SK-N-SH (cell line): ENCODE data around the gene TECPR1. TPM values are rescaled to one million over a fixed set of nuclear protein-coding genes. Genes with fewer than 3 reads are reported as not detected.

Experiments
- CTCF ChIA-PET: fragments of 300-600, 350-600 bp; formaldehyde crosslinking; extraction: SDS; loops from one replicate; lab custom pipeline; 2021; lab: Yijun Ruan, JAX
- POLR2A ChIA-PET: fragments of 350-600 bp; sonication (Branson Sonifier 250); formaldehyde crosslinking; extraction: SDS; loops from one replicate; lab custom pipeline; 2020; ENCODE audit warnings: antibody characterized with exemption, inconsistent platforms; lab: Yijun Ruan, JAX
- DNase-seq: peaks from one replicate; pipeline ENCODE4 v3.0.0; 2012
- H2AFZ ChIP-seq: fragments of 200-600 bp; sonication (generic); 2 replicates; pipeline ENCODE4 v1.8.1; 2016; ENCODE audit warnings: antibody characterized with exemption, mild to moderate bottlenecking, low read depth
- H3F3A ChIP-seq: fragments of 200-600 bp; sonication (generic); replicated peaks from 2 replicates; pipeline ENCODE3; 2016; ENCODE audit warnings: antibody characterized with exemption, mild to moderate bottlenecking; ENCODE audit not compliant: insufficient read depth
- H3K27ac ChIP-seq, 2 experiments: fragments of 200-500 bp in 1 of 2; fragments of 200-600 bp in 1 of 2; sonication (Bioruptor generic) in 1 of 2; sonication (generic), shearing (Covaris generic) in 1 of 2; 2 replicates each; pipeline versions ENCODE4 v1.5.1 to v1.6.1; 2014 to 2016; ENCODE audit warnings: low read depth in 2 of 2, inconsistent platforms in 1 of 2, low read length in 1 of 2, mild to moderate bottlenecking in 1 of 2, mixed read lengths in 1 of 2
- H3K27me3 ChIP-seq: fragments of 200-600 bp; sonication (generic), shearing (Covaris generic); 2 replicates; pipeline ENCODE4 v1.6.1; 2016; ENCODE audit warnings: mixed run types; ENCODE audit not compliant: insufficient read depth
- H3K36me3 ChIP-seq, 2 experiments: fragments of 200-500 bp in 1 of 2; fragments of 200-600 bp in 1 of 2; sonication (Bioruptor generic) in 1 of 2; sonication (generic) in 1 of 2; replicated peaks in 1 of 2; 2 replicates each; pipeline versions ENCODE3 to v1.5.1; 2014 to 2016; ENCODE audit warnings: low read length in 1 of 2, mild to moderate bottlenecking in 1 of 2; ENCODE audit not compliant: insufficient read depth in 2 of 2, control insufficient read depth in 1 of 2
- H3K4me1 ChIP-seq, 2 experiments: fragments of 200-500 bp in 1 of 2; fragments of 200-600 bp in 1 of 2; sonication (Bioruptor generic) in 1 of 2; sonication (generic), shearing (Covaris generic) in 1 of 2; 2 replicates each; pipeline versions ENCODE4 v1.5.1 to v1.6.1; 2014 to 2016; ENCODE audit warnings: low read depth in 1 of 2, low read length in 1 of 2, mixed run types in 1 of 2; ENCODE audit not compliant: insufficient read depth in 2 of 2, control insufficient read depth in 1 of 2
- H3K4me2 ChIP-seq: fragments of 200-600 bp; sonication (generic), shearing (Covaris generic); 2 replicates; pipeline ENCODE4 v1.6.1; 2017; ENCODE audit warnings: mixed run types
- H3K4me3 ChIP-seq, 2 experiments: fragments of 200-500 bp in 1 of 2; fragments of 200-600 bp in 1 of 2; sonication (Bioruptor generic) in 1 of 2; sonication (generic), shearing (Covaris generic) in 1 of 2; 2 replicates each; pipeline versions ENCODE4 v1.5.1 to v1.8.1; 2014 to 2016; ENCODE audit warnings: low read depth in 2 of 2, inconsistent platforms in 1 of 2, low read length in 1 of 2, mild to moderate bottlenecking in 1 of 2, mixed read lengths in 1 of 2, moderate library complexity in 1 of 2
- H3K79me2 ChIP-seq: fragments of 200-600 bp; sonication (generic); 2 replicates; pipeline ENCODE4 v1.8.1; 2017; ENCODE audit warnings: mild to moderate bottlenecking; ENCODE audit not compliant: insufficient read depth
- H3K9ac ChIP-seq: fragments of 200-600 bp; sonication (generic); 2 replicates; pipeline ENCODE4 v1.6.1; 2017; ENCODE audit warnings: mixed run types
- H3K9me2 ChIP-seq: fragments of 200-600 bp; sonication (generic); 2 replicates; pipeline ENCODE4 v1.6.1; 2017; ENCODE audit warnings: mixed run types
- H3K9me3 ChIP-seq: fragments of 200-600 bp; sonication (generic); 2 replicates; pipeline ENCODE4 v1.6.1; 2017; ENCODE audit warnings: mixed run types, mild to moderate bottlenecking, moderate library complexity
- H4K20me1 ChIP-seq: fragments of 200-600 bp; sonication (generic); 2 replicates; pipeline ENCODE4 v1.6.1; 2017; ENCODE audit warnings: mild to moderate bottlenecking, mixed run types; ENCODE audit not compliant: insufficient read depth
- EZH2phosphoT487 ChIP-seq: fragments of 200-600 bp; sonication (generic); IDR thresholded peaks from 2 replicates; pipeline ENCODE4 v1.6.1; 2017; ENCODE audit warnings: low read depth, mixed run types, mild to moderate bottlenecking, antibody characterized with exemption, moderate library complexity, borderline replicate concordance
- FOSL2 ChIP-seq: IDR thresholded peaks from 2 replicates; pipeline ENCODE4 v1.4.0; 2012; ENCODE audit warnings: low read depth, mild to moderate bottlenecking, moderate library complexity, borderline replicate concordance
- FOXM1 ChIP-seq: IDR thresholded peaks from 2 replicates; pipeline ENCODE4 v1.4.0; 2012; ENCODE audit warnings: low read depth, mild to moderate bottlenecking
- MEF2A ChIP-seq: IDR thresholded peaks from 2 replicates; pipeline ENCODE4 v1.4.0; 2012; ENCODE audit warnings: low read depth, borderline replicate concordance
- MXI1 ChIP-seq: IDR thresholded peaks from 2 replicates; pipeline ENCODE4 v1.6.1; 2012; ENCODE audit warnings: mild to moderate bottlenecking, low read depth, low read length, improper control_type of control experiment
- NFIC ChIP-seq: IDR thresholded peaks from 2 replicates; pipeline ENCODE4 v1.4.0; 2012; ENCODE audit warnings: borderline replicate concordance
- RCOR1 ChIP-seq: fragments of 150-350 bp; IDR thresholded peaks from 2 replicates; pipeline ENCODE4 v1.6.1; 2017; ENCODE audit warnings: antibody characterized with exemption, low read length
- TAF1 ChIP-seq: IDR thresholded peaks from 2 replicates; pipeline ENCODE4 v1.6.1; 2012; ENCODE audit warnings: low read depth, mild to moderate bottlenecking, low read length, moderate library complexity, borderline replicate concordance
- TEAD4 ChIP-seq: IDR thresholded peaks from 2 replicates; pipeline ENCODE4 v1.4.0; 2012; ENCODE audit warnings: mild to moderate bottlenecking, borderline replicate concordance; ENCODE audit not compliant: insufficient read depth
- YY1 ChIP-seq: IDR thresholded peaks from 2 replicates; pipeline ENCODE4 v1.4.0; 2012; ENCODE audit warnings: low read depth, mild to moderate bottlenecking
- WGBS: methylation state at CpG from one replicate; pipeline ENCODE4 v1.1.6; 2017; ENCODE audit warnings: low lambda C conversion rate; 5-methylcytosine and 5-hydroxymethylcytosine counted together
- polyA plus RNA-seq, 3 experiments: library from polyadenylated mRNA; depleted of rRNA; stranded (reverse); fragments of >200 nt; gene quantifications; 2 replicates each; pipeline ENCODE4 v1.2.3, GENCODE V29; 2012
- TF ChIP-seq, protein P1 (sequence below): fragments of 200-600 bp; sonication (generic); IDR thresholded peaks from 2 replicates; pipeline ENCODE4 v1.6.1; 2017; ENCODE audit warnings: antibody characterized with exemption, mild to moderate bottlenecking, moderate library complexity
- TF ChIP-seq, protein P2 (sequence below): fragments of 150-350 bp; IDR thresholded peaks from 2 replicates; pipeline ENCODE4 v1.6.1; 2016; ENCODE audit warnings: mild to moderate bottlenecking, low read depth, low read length
- TF ChIP-seq, protein P3 (sequence below): IDR thresholded peaks from 2 replicates; pipeline ENCODE4 v1.4.0; 2012; ENCODE audit warnings: low read depth
- TF ChIP-seq, protein P4 (sequence below): IDR thresholded peaks from 2 replicates; pipeline ENCODE4; 2012

TECPR1 gene
- polyA plus RNA-seq, 1 of the 3 experiments (the other 2 are of a cell fraction), result 6.8 TPM

DNA sequence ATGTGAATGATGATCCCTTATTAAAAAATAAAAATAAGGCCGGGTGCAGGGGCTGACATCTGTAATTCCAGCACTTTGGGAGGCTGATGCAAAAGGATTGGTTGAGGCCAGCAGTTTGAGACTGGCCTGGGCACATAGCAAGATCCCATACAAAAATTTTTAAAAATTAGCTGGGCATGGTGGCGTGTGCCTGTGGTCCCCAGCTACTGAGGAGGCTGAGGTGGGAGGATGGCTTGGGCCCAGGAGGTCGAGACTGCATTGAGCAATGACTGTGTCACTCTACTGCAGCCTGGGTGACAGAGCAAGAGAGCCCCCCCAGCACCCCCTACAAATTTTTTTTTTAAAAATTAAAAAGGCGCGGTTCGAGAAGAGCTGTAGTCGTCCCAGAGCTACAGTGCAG is 28.3 kb upstream of the TECPR1 start:
- H3K79me2 ChIP-seq, result peaks cover 36% of the 10 kb centered on the region
- no peak overlapping the region for H3K4me3 ChIP-seq
- H3K9me2 ChIP-seq, result no peaks in the 10 kb centered on the region
- peaks cover 17% of the 10 kb centered on the region; the same call in 1 of the 2 replicates for H4K20me1 ChIP-seq
- ChIA-PET CTCF (interaction anchor here (2.7 to 4.8 kb wide), 2 partner anchors 13 to 15 kb away, joined by 11 to 26 read pairs; no protein-coding TSS in a partner anchor), POLR2A (interaction anchor here (0.8 kb wide), 1 partner anchor 45 kb away, joined by 5 read pairs; no protein-coding TSS in a partner anchor)
- H3K27ac ChIP-seq, result no peak overlapping the region; a peak in 1 of 4 replicates
- H3F3A ChIP-seq, result peaks cover 16% of the 10 kb centered on the region
- TF ChIP-seq TEAD4, result no peak
- TF ChIP-seq MEF2A, result no peak
- TF ChIP-seq MXI1, result no peak
- no peak for TF ChIP-seq TAF1
- no peak for TF ChIP-seq FOSL2
- no peak for TF ChIP-seq EZH2phosphoT487
- TF ChIP-seq, protein P1, sequence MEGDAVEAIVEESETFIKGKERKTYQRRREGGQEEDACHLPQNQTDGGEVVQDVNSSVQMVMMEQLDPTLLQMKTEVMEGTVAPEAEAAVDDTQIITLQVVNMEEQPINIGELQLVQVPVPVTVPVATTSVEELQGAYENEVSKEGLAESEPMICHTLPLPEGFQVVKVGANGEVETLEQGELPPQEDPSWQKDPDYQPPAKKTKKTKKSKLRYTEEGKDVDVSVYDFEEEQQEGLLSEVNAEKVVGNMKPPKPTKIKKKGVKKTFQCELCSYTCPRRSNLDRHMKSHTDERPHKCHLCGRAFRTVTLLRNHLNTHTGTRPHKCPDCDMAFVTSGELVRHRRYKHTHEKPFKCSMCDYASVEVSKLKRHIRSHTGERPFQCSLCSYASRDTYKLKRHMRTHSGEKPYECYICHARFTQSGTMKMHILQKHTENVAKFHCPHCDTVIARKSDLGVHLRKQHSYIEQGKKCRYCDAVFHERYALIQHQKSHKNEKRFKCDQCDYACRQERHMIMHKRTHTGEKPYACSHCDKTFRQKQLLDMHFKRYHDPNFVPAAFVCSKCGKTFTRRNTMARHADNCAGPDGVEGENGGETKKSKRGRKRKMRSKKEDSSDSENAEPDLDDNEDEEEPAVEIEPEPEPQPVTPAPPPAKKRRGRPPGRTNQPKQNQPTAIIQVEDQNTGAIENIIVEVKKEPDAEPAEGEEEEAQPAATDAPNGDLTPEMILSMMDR, result no peak
- TF ChIP-seq, protein P2, sequence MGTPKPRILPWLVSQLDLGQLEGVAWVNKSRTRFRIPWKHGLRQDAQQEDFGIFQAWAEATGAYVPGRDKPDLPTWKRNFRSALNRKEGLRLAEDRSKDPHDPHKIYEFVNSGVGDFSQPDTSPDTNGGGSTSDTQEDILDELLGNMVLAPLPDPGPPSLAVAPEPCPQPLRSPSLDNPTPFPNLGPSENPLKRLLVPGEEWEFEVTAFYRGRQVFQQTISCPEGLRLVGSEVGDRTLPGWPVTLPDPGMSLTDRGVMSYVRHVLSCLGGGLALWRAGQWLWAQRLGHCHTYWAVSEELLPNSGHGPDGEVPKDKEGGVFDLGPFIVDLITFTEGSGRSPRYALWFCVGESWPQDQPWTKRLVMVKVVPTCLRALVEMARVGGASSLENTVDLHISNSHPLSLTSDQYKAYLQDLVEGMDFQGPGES, result no peak
- TF ChIP-seq RCOR1, result no peak
- TF ChIP-seq, protein P3, sequence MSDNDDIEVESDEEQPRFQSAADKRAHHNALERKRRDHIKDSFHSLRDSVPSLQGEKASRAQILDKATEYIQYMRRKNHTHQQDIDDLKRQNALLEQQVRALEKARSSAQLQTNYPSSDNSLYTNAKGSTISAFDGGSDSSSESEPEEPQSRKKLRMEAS, result no peak
- no peak for TF ChIP-seq YY1
- TF ChIP-seq FOXM1, result no peak
- TF ChIP-seq, protein P4, sequence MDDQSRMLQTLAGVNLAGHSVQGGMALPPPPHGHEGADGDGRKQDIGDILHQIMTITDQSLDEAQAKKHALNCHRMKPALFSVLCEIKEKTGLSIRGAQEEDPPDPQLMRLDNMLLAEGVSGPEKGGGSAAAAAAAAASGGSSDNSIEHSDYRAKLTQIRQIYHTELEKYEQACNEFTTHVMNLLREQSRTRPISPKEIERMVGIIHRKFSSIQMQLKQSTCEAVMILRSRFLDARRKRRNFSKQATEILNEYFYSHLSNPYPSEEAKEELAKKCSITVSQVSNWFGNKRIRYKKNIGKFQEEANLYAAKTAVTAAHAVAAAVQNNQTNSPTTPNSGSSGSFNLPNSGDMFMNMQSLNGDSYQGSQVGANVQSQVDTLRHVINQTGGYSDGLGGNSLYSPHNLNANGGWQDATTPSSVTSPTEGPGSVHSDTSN, result no peak
- TF ChIP-seq NFIC, result no peak
- H3K4me2 ChIP-seq, result peak overlapping the region; percentile 92
- 93% methylated on average over 7 of the region's 7 CpGs for WGBS
- H3K36me3 ChIP-seq, result peaks cover 0 to 4% of the 10 kb centered on the region in 2 experiments
- no peaks in the 10 kb centered on the region for H3K27me3 ChIP-seq
- no peak overlapping the region for H3K9ac ChIP-seq
- peaks cover 22 to 49% of the 10 kb centered on the region in 2 experiments; a peak in 3 of 4 replicates for H3K4me1 ChIP-seq
- no peaks in the 10 kb centered on the region for H3K9me3 ChIP-seq
- no peak for DNase-seq
- H2AFZ ChIP-seq, result no peak overlapping the region
